GM21717 (cell line): ENCODE data around the gene JAK1.
"Not testable (repeated sequence)": the region's sequence is repeated elsewhere in the genome, so short reads cannot be mapped to it uniquely, and the experiment has no call there.

ENCODE experiments used
- ATAC-seq: cut with Tn5 transposase; IDR thresholded peaks from one replicate; pipeline ENCODE4 v1.9.1; 2021; ENCODE audit warnings: mild to moderate bottlenecking, moderate library complexity; ENCODE audit not compliant: unreplicated experiment

JAK1 gene

GRCh38 chr1:64844175-64844574, 122.2 kb downstream of the JAK1 start:
- ATAC-seq: no peak

DNA sequence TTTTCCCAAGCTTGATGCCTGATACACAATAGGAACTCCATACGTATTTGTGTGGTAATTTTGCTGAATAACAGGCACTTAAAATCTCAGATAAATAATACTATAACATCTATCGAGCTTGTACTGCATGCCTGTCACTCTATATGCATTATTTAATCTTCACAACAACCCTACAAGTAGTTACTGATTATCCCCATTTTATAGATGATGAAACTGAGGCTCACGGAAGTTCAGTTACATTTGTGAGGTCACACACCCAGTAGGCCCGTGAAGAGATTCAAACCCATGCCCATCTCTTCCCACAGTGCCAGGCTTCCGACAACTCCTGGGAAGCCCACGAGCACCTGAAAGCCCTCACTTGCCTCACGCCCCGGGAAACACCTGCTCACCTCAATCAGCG, 122.7 kb downstream of the JAK1 start:
- no peak for ATAC-seq

DNA sequence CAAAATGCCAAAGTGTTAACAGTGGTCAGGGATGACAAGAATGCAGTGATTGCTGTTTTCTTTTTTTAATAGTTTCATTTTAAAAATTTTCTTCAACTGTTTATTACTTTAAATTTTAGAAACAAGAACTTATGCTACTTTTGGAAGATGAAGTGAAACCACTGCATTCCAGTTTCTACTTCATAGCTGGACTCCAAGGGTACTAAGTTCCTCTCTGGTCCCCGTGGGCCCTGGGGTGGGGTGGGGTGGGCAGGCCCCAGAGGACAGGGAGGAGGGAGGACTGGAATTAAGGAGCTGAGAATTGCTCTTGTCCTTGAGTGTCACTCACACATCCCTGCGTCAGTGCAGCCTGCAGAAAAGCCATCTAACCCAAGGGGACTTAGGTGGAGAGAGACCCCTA, 124.1 kb downstream of the JAK1 start:
- no peak for ATAC-seq

- ATAC-seq: no peak
Observed at GRCh38 chr1:64841330-64842065, 124.9 kb downstream of the JAK1 start.

- no peak for ATAC-seq
Observed at GRCh38 chr1:64839732-64840405, 126.5 kb downstream of the JAK1 start.

GRCh38 chr1:64839261-64839660, 127.1 kb downstream of the JAK1 start:
- ATAC-seq: no peak

- no peak for ATAC-seq
Observed at GRCh38 chr1:64838486-64838885, 127.9 kb downstream of the JAK1 start.

DNA sequence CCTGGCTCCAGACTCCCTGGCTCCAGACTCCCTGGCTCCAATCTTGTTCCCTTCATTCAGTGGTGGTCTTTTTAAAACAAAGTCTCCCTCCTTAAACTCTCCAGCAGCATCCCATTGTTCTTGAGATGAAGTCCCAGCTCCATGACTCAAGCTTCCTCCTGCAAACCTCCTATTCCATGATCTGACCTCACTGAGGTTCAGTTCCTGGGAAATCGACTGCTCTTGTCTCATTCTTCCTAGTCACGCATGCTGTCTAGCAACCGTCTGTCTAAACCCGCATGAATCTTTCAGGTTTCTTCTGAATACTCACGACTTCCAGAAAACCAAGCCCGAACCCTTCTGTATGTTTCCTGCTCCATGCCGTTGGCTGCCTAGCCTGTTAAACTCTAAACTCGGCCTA, 129.5 kb downstream of the JAK1 start:
- ATAC-seq: no peak

DNA sequence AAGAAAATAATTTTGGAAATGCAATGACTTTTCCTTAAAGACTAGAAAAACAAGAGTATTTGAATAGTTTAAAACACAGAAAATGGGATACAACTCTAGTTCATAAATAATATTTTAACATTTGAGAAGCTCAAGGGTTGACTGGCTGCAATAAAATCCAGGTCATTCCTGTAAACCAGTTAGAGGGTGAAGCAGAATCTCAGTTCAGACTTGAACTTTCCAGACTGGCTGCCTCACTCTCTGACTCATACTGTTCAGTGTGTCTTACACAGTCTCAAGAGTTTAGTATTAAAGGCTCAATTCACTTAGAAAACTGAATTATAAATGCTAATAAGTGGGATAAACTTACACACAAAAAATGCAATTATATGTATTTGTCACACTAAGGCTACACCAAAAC, 131.6 kb downstream of the JAK1 start:
- no peak for ATAC-seq

DNA sequence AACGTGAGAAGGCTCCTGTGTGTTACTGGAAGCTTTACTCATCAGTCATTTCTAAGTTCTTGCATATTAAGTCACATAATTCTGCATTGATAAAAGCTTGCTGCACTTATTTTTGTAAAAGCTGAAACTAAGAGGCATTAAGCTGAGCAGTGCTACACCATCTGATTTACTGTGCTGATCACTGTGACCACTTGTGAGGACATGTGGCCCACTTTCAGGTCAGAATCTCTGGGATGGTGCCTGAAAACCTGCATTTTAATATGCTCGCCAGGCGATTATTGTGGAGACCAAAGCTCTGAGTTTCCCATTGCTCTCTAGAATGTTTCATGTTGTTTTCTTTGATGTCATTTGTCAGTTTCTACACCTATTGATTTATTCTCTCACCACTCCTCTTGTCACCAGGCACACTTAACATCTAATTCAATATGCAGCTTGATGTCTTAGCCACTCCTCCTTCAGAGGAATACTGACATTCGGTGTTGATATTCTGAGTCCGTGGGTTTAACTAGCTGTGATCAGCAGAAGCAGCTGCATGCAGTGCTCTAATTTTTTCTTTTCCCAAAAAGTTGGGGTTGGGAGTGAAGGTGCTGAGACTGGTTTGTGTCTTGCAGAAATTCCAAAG, 136.2 kb downstream of the JAK1 start:
- no peak for ATAC-seq

DNA sequence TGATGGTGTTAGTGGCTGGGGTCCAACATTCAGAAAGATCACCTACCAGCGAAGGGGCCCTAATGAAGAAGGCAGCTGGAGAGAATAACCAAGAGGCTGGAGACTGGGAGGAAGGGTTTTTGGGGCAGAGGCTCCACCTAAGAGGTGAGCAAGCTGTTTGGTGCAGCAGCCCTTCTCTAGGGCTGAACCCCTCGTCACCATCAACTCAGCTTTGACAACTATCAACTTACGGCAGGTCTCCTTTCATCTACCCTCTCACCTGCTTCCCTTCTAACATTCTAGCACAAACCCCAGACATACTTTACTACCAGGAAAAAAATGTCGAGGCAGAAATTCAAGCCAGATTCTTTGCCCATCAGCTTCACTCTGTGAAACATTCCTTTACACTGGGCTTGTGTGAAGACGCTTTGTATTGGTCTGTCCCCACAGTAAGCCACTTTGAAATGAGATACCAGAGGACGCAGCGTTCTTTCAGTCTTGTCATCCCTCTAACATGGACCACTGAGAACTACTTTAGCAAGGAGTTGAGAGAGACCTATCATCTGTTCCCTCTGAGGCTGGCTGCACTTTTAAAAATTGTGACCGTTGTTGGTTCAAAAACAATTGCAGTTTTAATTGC, 136.8 kb downstream of the JAK1 start:
- ATAC-seq: no peak

DNA sequence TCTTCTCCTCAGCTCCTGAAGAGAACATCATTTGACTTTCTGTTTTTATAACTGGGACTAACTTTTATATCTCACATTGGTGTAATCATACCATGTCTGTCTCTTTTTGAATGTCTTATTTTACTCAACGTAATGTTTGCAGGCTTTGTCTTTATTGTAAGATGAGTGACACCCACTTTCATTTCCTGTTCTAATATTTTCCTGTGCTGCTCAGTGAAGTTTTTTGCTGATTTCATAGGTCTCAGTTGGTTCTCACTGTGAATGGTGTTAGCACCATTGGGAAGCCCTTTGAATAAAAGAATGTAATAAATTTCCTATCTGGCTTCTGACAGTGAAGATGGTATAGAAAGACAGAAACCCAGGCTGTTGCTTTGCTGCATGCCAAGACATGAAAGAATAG, 137.5 kb downstream of the JAK1 start:
- ATAC-seq: no peak

GRCh38 chr1:64826991-64827390, 139.4 kb downstream of the JAK1 start:
- ATAC-seq: no peak

DNA sequence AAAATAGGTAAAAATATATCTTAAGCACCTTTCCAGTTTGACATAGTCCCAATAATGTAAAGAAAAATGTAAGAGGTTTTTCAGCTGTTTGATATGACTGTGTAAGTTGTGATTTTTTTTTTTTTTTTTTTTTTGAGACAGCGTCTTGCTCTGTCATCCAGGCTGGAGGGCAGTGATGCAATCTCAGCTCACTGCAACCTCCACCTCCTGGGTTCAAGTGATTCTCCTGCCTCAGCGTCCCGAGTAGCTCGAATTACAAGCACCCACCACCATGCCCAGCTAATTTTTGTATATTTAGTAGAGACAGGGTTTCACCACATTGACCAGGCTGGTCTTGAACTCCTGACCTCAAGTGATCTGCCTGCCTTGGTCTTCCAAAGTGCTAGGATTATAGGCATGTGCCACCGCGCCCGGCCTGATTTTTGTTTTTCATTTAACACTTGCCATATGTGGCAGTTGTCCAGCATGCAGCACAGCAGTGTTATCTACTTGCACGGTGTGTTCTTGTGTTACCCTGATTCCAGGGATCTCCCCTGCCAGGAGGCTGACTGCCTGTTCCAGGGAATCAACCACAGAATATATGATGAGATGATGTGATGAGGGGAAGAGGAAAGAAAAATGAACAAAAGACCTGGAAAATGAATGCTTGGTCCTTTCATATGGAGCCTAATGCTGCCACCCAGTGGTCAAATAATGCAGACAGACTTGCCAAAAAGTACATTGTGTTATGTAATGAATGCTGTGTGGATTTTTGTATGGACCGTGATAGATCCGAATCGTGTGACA, 142.5 kb downstream of the JAK1 start:
- ATAC-seq: peak; percentile 70

DNA sequence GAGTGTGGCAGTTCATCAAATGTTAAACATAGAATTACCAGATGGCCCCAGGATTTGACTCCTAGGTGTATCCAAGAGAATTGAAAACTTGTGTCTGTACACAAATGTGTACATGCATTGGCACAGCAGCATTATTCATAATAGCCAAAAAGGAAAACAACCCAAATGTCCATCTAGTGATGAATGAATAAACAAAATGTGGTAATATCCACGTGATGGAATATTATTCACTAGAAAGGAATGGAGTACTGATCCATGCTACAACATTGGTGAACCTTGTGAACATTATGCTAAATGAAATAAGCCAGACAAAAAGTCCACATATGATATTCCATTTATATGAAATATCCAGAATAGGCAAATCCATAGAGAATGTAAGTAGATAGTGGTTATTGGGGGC, 143.7 kb downstream of the JAK1 start:
- no peak for ATAC-seq

GRCh38 chr1:64820572-64820971, 145.8 kb downstream of the JAK1 start:
- not testable (repeated sequence) for ATAC-seq

DNA sequence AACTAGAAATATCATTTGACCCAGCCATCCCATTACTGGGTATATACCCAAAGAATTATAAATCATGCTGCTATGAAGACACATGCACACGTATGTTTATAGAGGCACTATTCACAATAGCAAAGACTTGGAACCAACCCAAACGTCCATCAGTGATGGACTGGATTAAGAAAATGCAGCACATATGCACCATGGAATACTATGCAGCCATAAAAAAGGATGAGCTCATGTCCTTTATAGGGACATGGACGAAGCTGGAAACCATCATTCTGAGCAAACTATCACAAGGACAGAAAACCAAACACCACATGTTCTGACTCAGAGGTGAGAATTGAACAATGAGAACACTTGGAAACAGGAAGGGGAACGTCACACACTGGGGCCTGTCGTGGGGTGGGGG, 149.0 kb downstream of the JAK1 start:
- ATAC-seq: not testable (repeated sequence)

DNA sequence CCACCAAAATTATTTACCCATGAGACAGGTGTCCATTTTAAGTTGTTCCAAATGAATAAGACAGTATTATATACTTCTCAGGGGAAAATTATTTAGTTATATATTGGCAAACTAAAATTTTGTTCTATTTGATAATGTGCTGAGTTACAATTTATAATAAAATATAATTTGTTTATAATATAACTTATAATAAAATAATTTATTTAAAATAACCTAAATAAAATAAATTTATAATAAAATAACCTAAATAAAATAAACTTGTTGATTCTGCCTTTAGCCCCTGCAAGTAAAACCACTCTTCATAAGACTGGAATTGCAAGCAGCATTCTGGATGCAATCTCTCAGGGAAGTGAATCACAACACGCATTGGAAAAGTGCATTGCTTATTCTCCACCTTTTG, 151.9 kb downstream of the JAK1 start:
- no peak for ATAC-seq

GRCh38 chr1:64811131-64811530, 155.2 kb downstream of the JAK1 start:
- no peak for ATAC-seq

DNA sequence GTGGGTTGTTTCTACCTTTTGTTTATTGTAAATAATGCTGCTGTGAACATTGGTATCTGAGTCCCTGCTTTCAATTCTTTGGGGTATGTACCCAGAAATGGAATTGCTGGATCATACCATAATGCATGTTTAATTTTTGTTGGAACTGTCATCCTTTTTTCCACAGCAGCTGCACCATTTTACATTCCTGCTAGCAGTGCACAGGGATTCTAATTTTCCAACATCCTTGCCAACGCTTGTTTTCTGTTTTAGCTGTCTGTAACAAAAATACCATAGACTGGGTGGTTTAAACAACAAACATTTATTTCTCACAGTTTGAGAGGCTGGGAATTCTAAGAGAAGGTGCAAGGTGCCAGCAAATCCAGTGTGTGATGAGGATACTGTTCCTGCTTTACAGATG, 156.3 kb downstream of the JAK1 start:
- no peak for ATAC-seq

GRCh38 chr1:64809309-64809708, 157.0 kb downstream of the JAK1 start:
- no peak for ATAC-seq
